GM21423 (cell line): ENCODE data around the gene PHYKPL.

Source experiments
- ATAC-seq: cut with Tn5 transposase; IDR thresholded peaks from one replicate; pipeline ENCODE4 v1.9.1; 2021; ENCODE audit warnings: mild to moderate bottlenecking, moderate library complexity; ENCODE audit not compliant: unreplicated experiment

PHYKPL gene

GRCh38 chr5:178232124-178232919 lies at the start of gene PHYKPL:
Gene PHYKPL, minus strand, starts transcription at chr5:178232802. Its CDS starts 252 bp downstream, at chr5:178232550.
- peak; percentile 60 for ATAC-seq

GRCh38 chr5:178282391-178282790 lies 49.8 kb upstream of the PHYKPL start:
- ATAC-seq, result no peak

- ATAC-seq, result no peak
These were observed 48.7 kb upstream of the PHYKPL start for GRCh38 chr5:178281331-178281730.

GRCh38 chr5:178280631-178281030 lies 48.0 kb upstream of the PHYKPL start:
- no peak for ATAC-seq

- peak; percentile 55 for ATAC-seq
These were observed 47.3 kb upstream of the PHYKPL start for GRCh38 chr5:178279723-178280438.

- ATAC-seq, result no peak
These were observed 46.6 kb upstream of the PHYKPL start for GRCh38 chr5:178279026-178279722.

GRCh38 chr5:178278358-178279023 lies 45.9 kb upstream of the PHYKPL start:
- ATAC-seq, result no peak

- no peak for ATAC-seq
These were observed 45.3 kb upstream of the PHYKPL start for GRCh38 chr5:178277866-178278265.

GRCh38 chr5:178277346-178277745 lies 44.7 kb upstream of the PHYKPL start:
- ATAC-seq, result no peak

GRCh38 chr5:178274781-178275537 lies 42.4 kb upstream of the PHYKPL start:
- no peak for ATAC-seq

- no peak for ATAC-seq
These were observed 41.3 kb upstream of the PHYKPL start for GRCh38 chr5:178273665-178274541.

GRCh38 chr5:178273041-178273440 lies 40.4 kb upstream of the PHYKPL start:
- no peak for ATAC-seq

- no peak for ATAC-seq
These were observed 40.0 kb upstream of the PHYKPL start for GRCh38 chr5:178272591-178272990.

- ATAC-seq, result no peak
These were observed 39.3 kb upstream of the PHYKPL start for GRCh38 chr5:178271726-178272479.

- ATAC-seq, result no peak
These were observed 38.6 kb upstream of the PHYKPL start for GRCh38 chr5:178271231-178271630.

GRCh38 chr5:178269499-178269898 lies 36.9 kb upstream of the PHYKPL start:
- no peak for ATAC-seq

- no peak for ATAC-seq
These were observed 35.3 kb upstream of the PHYKPL start for GRCh38 chr5:178267876-178268275.

- ATAC-seq, result no peak
These were observed 34.6 kb upstream of the PHYKPL start for GRCh38 chr5:178267245-178267644.

- no peak for ATAC-seq
These were observed 34.0 kb upstream of the PHYKPL start for GRCh38 chr5:178266581-178266980.
